ENCODE measurements around the gene PIK3C2G.

DNA sequence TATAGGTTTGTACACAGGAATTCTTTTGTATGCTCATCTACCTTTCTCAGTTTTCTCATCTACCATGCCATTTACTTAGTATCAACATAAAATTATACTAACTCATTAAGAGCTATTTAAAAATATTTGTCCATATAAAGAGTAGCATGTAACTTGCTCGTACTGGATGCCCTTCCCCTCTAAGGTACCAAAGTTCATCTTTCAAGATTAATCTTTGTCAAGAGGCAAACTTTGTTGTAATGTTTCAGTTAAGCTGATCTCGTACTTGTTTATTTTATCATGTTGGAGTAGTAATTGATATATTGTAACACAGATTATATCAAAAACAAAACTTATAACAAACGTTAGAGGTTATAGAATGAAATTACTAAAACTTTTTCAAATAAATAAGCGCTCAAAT is 128.5 kb downstream of the PIK3C2G start:
- TF ChIP-seq, protein P1, sequence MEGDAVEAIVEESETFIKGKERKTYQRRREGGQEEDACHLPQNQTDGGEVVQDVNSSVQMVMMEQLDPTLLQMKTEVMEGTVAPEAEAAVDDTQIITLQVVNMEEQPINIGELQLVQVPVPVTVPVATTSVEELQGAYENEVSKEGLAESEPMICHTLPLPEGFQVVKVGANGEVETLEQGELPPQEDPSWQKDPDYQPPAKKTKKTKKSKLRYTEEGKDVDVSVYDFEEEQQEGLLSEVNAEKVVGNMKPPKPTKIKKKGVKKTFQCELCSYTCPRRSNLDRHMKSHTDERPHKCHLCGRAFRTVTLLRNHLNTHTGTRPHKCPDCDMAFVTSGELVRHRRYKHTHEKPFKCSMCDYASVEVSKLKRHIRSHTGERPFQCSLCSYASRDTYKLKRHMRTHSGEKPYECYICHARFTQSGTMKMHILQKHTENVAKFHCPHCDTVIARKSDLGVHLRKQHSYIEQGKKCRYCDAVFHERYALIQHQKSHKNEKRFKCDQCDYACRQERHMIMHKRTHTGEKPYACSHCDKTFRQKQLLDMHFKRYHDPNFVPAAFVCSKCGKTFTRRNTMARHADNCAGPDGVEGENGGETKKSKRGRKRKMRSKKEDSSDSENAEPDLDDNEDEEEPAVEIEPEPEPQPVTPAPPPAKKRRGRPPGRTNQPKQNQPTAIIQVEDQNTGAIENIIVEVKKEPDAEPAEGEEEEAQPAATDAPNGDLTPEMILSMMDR (optimal IDR thresholded peaks at IDR 0.05 in 1 of 3, IDR thresholded peaks at IDR 0.05 in 1 of 3, conservative IDR thresholded peaks at IDR 0.05 in 1 of 3; ENCODE audit: extremely low read depth in 1 of 3, insufficient read depth in 2 of 3, low read length in 3 of 3) = no peak
- no peak for TF ChIP-seq EZH2 (IDR thresholded peaks at IDR 0.05; ENCODE audit: low read length)

All from keratinocyte (primary cell).